Esophagus muscularis mucosa (tissue), 3 donors: ENCODE measurements around the gene COX14.

Experiments
- POLR2AphosphoS5 ChIP-seq, 2 donors: sonication (generic); formaldehyde crosslinking; IDR thresholded peaks; one replicate each; pipeline ENCODE4 v1.6.1; 2017; ENCODE audit warnings: antibody characterized with exemption in 2 of 2
- TF ChIP-seq, protein P1 (sequence below), 3 experiments: fragments of 200-600 bp in 2 of 3; fragments of 450-650 bp in 1 of 3; sonication (generic) in 2 of 3; IDR thresholded peaks; one replicate each; pipeline ENCODE4 v1.5.1; 2017 to 2019; ENCODE audit warnings: antibody characterized with exemption in 3 of 3, mild to moderate bottlenecking in 2 of 3, moderate library complexity in 1 of 3

DNA sequence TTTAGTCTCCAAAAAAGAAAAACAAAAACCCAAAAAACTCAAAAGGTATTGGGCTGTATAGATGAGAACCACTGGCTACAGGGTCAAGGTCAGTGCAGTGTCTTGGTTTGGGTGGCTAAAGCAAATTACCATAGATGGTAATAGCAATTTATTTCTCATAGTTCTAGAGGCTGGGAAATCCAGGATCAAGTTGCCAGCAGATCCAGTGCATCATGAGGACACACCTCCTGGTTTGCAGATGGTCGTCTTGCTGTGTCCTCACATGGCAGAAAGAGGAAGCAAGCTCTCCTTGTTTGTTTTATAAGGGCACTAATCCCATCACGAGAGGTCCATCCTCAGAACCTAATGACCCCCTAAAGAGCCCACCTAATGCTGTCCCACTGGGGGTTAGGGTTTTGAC, 11.2 kb downstream of the COX14 start:
- TF ChIP-seq, protein P1, sequence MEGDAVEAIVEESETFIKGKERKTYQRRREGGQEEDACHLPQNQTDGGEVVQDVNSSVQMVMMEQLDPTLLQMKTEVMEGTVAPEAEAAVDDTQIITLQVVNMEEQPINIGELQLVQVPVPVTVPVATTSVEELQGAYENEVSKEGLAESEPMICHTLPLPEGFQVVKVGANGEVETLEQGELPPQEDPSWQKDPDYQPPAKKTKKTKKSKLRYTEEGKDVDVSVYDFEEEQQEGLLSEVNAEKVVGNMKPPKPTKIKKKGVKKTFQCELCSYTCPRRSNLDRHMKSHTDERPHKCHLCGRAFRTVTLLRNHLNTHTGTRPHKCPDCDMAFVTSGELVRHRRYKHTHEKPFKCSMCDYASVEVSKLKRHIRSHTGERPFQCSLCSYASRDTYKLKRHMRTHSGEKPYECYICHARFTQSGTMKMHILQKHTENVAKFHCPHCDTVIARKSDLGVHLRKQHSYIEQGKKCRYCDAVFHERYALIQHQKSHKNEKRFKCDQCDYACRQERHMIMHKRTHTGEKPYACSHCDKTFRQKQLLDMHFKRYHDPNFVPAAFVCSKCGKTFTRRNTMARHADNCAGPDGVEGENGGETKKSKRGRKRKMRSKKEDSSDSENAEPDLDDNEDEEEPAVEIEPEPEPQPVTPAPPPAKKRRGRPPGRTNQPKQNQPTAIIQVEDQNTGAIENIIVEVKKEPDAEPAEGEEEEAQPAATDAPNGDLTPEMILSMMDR (IDR thresholded peaks at IDR 0.05) = no peak
- no peak for TF ChIP-seq POLR2AphosphoS5 (IDR thresholded peaks at IDR 0.05)
